SU-DHL-6 (cell line): ENCODE data around the gene LTO1.

Source experiments
- H2AFZ ChIP-seq: fragments of 200-600 bp; sonication (generic); 2 replicates; pipeline ENCODE4 v1.6.1; 2014; ENCODE audit warnings: low read depth, mild to moderate bottlenecking, moderate library complexity, mixed read lengths, antibody characterized with exemption, low read length; ENCODE audit not compliant: severe bottlenecking
- H3F3A ChIP-seq: fragments of 200-600 bp; shearing (Covaris generic); 2 replicates; pipeline ENCODE4 v1.6.0; 2016; ENCODE audit warnings: antibody characterized with exemption, mild to moderate bottlenecking; ENCODE audit not compliant: insufficient read depth
- H3K27ac ChIP-seq: fragments of 200-600 bp; sonication (generic); 2 replicates; pipeline ENCODE4 v1.5.1; 2016; ENCODE audit warnings: low read depth, mild to moderate bottlenecking, low read length, moderate library complexity, mixed read lengths
- H3K27me3 ChIP-seq: fragments of 200-600 bp; sonication (generic), shearing (Covaris generic); 2 replicates; pipeline ENCODE4 v1.6.0; 2014; ENCODE audit warnings: mild to moderate bottlenecking, low read length
- H3K36me3 ChIP-seq: fragments of 200-600 bp; sonication (generic); 2 replicates; pipeline ENCODE4 v1.6.1; 2014; ENCODE audit warnings: mild to moderate bottlenecking, low read length, mixed read lengths
- H3K4me2 ChIP-seq: fragments of 300-600, 200-600 bp; shearing (Covaris generic), sonication (generic); 2 replicates; pipeline ENCODE4 v1.6.0; 2014; ENCODE audit warnings: low read length, low read depth, mild to moderate bottlenecking; ENCODE audit not compliant: poor library complexity, severe bottlenecking
- H3K4me3 ChIP-seq: fragments of 200-600 bp; sonication (generic); 2 replicates; pipeline ENCODE4 v1.5.1; 2014; ENCODE audit warnings: antibody characterized with exemption, low read length, mild to moderate bottlenecking, mixed read lengths; ENCODE audit not compliant: insufficient read depth, poor library complexity, severe bottlenecking
- H3K79me2 ChIP-seq: fragments of 200-600 bp; sonication (generic); 2 replicates; pipeline ENCODE4 v1.6.1; 2014; ENCODE audit warnings: mild to moderate bottlenecking, low read length, moderate library complexity; ENCODE audit not compliant: insufficient read depth
- H3K9ac ChIP-seq: fragments of 200-600 bp; sonication (generic); 2 replicates; pipeline ENCODE4 v1.7.0; 2014; ENCODE audit warnings: mild to moderate bottlenecking, low read length
- H3K9me2 ChIP-seq: fragments of 200-600 bp; sonication (generic); replicated peaks from 2 replicates; pipeline ENCODE4 v1.6.1; 2014; ENCODE audit warnings: low read length; ENCODE audit not compliant: insufficient read depth
- H3K9me3 ChIP-seq: fragments of 200-600 bp; sonication (generic); 2 replicates; pipeline ENCODE4 v1.6.1; 2014; ENCODE audit warnings: low read length, mixed read lengths; ENCODE audit not compliant: insufficient read depth
- H4K20me1 ChIP-seq: fragments of 200-600 bp; sonication (generic); 2 replicates; pipeline ENCODE4 v1.6.1; 2014; ENCODE audit warnings: low read depth, mild to moderate bottlenecking, antibody characterized with exemption, low read length, moderate library complexity, mixed read lengths
- EZH2phosphoT487 ChIP-seq: fragments of 200-600 bp; sonication (generic), shearing (Covaris generic); conservative IDR thresholded peaks from 2 replicates; pipeline ENCODE4 v1.6.1; 2018; ENCODE audit warnings: mild to moderate bottlenecking, antibody characterized with exemption, low read length, moderate library complexity, mixed read lengths
- TF ChIP-seq, protein P1 (sequence below): fragments of 200-600 bp; sonication (generic); IDR thresholded peaks from one replicate; pipeline ENCODE4 v1.5.1; 2017; ENCODE audit warnings: antibody characterized with exemption, mild to moderate bottlenecking, low read length, moderate library complexity; ENCODE audit not compliant: insufficient read depth, poor library complexity, severe bottlenecking

Gene LTO1

DNA sequence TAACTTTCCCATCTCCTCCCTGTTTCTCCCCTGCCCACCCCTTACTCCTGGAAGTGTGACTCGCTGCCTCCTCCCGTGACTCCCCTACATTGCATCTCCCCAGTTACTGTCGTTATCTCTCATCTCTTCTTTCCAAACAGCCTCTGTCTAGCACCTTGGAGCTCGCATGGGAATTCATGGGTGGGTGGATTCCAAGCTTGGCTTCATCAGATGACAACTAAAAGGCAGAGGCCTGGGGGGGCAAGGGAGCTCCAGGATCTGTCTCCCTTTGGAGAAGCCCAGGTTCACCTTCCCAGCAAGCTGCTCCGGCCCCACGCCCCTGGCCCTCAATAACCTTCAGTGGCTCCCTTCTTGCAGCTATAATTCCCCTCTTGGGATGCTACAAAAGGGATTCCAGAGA lies 41.1 kb downstream of the LTO1 start:
- Histone ChIP-seq H4K20me1 (no peaks in the 10 kb centered on the region), H3K9me2 (no peaks in the 10 kb centered on the region), H3K4me3 (no peak overlapping the region), H2AFZ (no peak overlapping the region), H3K4me2 (no peak overlapping the region), H3K27ac (no peak overlapping the region), H3K27me3 (no peaks in the 10 kb centered on the region), H3K36me3 (no peaks in the 10 kb centered on the region), H3F3A (no peaks in the 10 kb centered on the region), H3K9ac (no peak overlapping the region), H3K79me2 (no peaks in the 10 kb centered on the region), H3K9me3 (no peaks in the 10 kb centered on the region)
- no peak for TF ChIP-seq EZH2phosphoT487
- TF ChIP-seq, protein P1, sequence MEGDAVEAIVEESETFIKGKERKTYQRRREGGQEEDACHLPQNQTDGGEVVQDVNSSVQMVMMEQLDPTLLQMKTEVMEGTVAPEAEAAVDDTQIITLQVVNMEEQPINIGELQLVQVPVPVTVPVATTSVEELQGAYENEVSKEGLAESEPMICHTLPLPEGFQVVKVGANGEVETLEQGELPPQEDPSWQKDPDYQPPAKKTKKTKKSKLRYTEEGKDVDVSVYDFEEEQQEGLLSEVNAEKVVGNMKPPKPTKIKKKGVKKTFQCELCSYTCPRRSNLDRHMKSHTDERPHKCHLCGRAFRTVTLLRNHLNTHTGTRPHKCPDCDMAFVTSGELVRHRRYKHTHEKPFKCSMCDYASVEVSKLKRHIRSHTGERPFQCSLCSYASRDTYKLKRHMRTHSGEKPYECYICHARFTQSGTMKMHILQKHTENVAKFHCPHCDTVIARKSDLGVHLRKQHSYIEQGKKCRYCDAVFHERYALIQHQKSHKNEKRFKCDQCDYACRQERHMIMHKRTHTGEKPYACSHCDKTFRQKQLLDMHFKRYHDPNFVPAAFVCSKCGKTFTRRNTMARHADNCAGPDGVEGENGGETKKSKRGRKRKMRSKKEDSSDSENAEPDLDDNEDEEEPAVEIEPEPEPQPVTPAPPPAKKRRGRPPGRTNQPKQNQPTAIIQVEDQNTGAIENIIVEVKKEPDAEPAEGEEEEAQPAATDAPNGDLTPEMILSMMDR: no peak

DNA sequence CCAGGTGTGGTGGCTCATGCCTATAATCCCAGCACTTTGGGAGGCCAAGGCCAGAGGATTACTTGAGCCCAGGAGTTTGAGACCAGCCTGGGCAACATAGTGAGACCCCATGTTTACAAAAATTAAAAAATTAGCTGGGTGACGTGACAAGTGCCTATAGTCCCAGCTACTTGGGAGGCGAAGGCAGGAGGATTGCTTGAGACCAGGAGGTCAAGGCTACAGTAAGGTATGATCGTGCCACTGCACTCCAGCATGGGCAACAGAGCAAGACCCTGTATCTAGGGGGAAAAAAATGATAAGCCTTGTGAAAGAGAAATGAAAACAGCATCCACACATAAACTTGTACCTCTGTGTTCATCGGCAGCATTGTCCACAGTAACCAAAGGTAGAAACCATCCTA lies 42.3 kb downstream of the LTO1 start:
- TF ChIP-seq EZH2phosphoT487: no peak
- TF ChIP-seq, protein P1: no peak

GRCh38 chr11:69630424-69630823 lies 44.7 kb downstream of the LTO1 start:
- Histone ChIP-seq H3K9me2 (no peaks in the 10 kb centered on the region), H3K36me3 (no peaks in the 10 kb centered on the region), H4K20me1 (no peaks in the 10 kb centered on the region), H3K27ac (no peak overlapping the region), H3K27me3 (no peaks in the 10 kb centered on the region), H3F3A (no peaks in the 10 kb centered on the region), H3K9me3 (no peaks in the 10 kb centered on the region), H3K79me2 (no peaks in the 10 kb centered on the region), H2AFZ (no peak overlapping the region), H3K4me3 (no peak overlapping the region), H3K9ac (no peak overlapping the region), H3K4me2 (no peak overlapping the region)
- TF ChIP-seq EZH2phosphoT487: no peak
- TF ChIP-seq, protein P1: no peak

More for the DNA sequence above, 42.3 kb downstream of the LTO1 start:
- no peaks in the 10 kb centered on the region for H3K9me3 ChIP-seq
- H3K9me2 ChIP-seq: no peaks in the 10 kb centered on the region
- no peak overlapping the region for H3K4me2 ChIP-seq
- no peaks in the 10 kb centered on the region for H3K27me3 ChIP-seq
- H2AFZ ChIP-seq: no peak overlapping the region
- no peaks in the 10 kb centered on the region for H3K36me3 ChIP-seq
- no peaks in the 10 kb centered on the region for H3F3A ChIP-seq
- H4K20me1 ChIP-seq: no peaks in the 10 kb centered on the region
- no peaks in the 10 kb centered on the region for H3K79me2 ChIP-seq
- no peak overlapping the region for H3K27ac ChIP-seq
- no peak overlapping the region for H3K9ac ChIP-seq
- no peak overlapping the region for H3K4me3 ChIP-seq

DNA sequence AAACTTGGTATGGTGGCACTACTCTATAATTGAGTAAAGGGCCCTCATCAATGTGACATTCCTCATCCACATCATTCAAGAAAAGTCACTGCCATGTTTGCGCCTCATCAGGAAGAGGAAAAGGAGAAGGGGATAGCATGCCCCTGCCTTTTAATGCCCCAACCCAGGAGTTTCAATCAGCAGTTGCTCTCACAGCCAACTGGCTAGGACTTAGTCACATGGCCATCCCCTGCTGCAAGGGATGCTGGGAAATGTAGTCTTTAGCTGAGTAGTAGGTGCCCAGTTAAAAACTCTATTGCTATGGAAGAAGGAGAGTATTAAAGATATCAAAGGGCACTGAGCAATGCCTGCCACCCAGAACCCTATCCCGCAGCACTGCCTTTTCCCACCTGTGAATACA lies 45.1 kb downstream of the LTO1 start:
- Histone ChIP-seq H2AFZ (no peak overlapping the region), H3K9ac (no peak overlapping the region), H3F3A (no peaks in the 10 kb centered on the region), H3K9me2 (no peaks in the 10 kb centered on the region), H3K36me3 (no peaks in the 10 kb centered on the region), H3K27ac (no peak overlapping the region), H3K27me3 (no peaks in the 10 kb centered on the region), H3K79me2 (no peaks in the 10 kb centered on the region), H3K9me3 (no peaks in the 10 kb centered on the region), H3K4me3 (no peak overlapping the region), H3K4me2 (no peak overlapping the region), H4K20me1 (no peaks in the 10 kb centered on the region)
- no peak for TF ChIP-seq EZH2phosphoT487
- TF ChIP-seq, protein P1: no peak
